A549 (cell line): Measurements from ENCODE around the gene PTPRN2.

Source experiments
- EHMT2 ChIP-seq: fragments of 200-600 bp; sonication (generic); IDR thresholded peaks from 2 replicates; pipeline ENCODE4 v1.6.1; 2016; ENCODE audit warnings: antibody characterized with exemption, low read depth, mild to moderate bottlenecking, moderate library complexity
- HOXA7 ChIP-seq: fragments of 250-450 bp; sonication (Bioruptor Pico); IDR thresholded peaks from 2 replicates; pipeline ENCODE4 v1.5.0; 2020; ENCODE audit warnings: mild to moderate bottlenecking, moderate library complexity
- RCOR1 ChIP-seq: fragments of 150-350 bp; IDR thresholded peaks from 2 replicates; pipeline ENCODE4 v1.6.1; 2014; ENCODE audit warnings: antibody characterized with exemption, low read length, low read depth

DNA sequence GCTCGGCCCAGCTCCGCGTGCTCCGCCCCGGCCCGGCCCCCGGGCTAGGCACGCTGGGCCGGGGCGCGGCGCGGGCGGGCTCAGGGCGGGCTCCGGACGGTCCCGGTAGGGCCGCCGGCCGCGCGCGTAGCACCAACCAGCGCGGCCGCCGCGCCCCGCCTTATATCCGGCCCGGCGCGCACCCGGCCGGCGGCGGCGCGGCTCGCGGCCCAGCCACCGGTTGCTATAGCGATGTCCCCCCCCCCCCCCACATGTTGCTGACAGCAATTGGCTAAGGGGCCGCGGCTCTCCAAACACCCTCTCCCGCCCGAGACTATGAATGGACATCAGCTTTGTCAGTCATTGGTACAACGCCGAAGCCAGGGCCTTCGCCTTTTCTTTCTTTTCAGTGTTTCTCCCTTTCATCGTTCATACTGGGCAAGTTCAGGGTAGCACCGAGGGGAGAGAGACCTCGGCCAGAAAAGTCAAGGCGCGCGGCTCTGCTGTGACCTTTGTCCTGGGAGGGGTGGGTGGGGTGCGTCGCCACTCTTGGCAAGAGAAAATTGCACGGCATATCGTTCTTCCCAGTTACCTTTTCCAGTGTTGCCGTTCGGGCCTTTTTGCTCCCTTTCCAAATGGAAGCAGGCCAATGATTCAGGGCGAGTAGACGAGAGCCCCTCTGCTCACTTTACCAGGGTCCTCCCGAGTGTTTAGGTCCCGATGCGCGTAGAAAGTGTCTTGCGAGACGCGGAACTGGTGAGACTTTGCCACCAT lies 896.6 kb downstream of the PTPRN2 start:
- TF ChIP-seq EHMT2 (no peak), HOXA7 (no peak), RCOR1 (no peak)
